ENCODE data around the gene RAD23B. TPM values are rescaled to one million over a fixed set of nuclear protein-coding genes. Genes with fewer than 3 reads are reported as not detected.

Gene RAD23B
- total RNA-seq, 1 donor from 2014 or later, result 82.8 TPM

DNA sequence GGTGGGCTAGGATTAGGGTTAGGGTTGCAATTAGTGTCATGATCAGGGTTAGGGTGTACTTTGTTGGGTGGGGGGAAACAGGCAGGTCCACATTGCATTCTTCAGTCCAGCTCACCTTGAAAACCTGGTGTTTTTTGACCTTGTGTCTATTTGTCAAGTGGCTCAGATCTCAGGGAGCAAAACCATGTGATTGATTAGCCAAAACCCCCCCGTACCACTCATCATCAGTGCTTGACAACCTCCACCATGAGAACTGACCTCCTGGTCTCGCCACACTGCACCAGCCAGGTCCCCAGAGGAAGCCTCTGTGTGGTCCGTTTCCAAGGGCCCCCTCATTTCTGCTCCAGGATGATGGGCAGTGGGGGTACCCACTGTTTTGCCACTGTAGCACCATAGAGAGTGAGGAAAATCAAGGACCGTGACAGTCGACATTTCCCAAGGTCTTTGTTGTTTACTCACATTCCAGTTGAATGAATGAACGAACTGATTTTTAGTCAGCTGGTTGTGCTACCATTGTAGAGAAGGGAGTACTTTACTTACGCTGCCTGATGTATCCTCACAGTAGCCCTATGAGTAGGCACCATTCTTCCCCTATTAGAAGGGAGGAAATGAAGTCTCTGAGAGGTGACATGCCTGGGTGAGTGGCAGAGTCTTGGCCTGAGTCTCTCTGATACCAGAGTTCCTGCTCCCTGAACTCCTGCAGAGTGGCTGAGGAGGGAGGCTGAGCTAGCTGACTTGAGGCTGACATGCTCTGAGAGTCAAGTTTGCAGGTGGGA lies 84.8 kb downstream of the RAD23B start:
- H3K4me3 ChIP-seq (ENCODE audit: low read depth, low read length), result no peak overlapping the region
- peak; percentile 83 for DNase-seq (ENCODE audit: low read depth)
- TF ChIP-seq, protein P1, sequence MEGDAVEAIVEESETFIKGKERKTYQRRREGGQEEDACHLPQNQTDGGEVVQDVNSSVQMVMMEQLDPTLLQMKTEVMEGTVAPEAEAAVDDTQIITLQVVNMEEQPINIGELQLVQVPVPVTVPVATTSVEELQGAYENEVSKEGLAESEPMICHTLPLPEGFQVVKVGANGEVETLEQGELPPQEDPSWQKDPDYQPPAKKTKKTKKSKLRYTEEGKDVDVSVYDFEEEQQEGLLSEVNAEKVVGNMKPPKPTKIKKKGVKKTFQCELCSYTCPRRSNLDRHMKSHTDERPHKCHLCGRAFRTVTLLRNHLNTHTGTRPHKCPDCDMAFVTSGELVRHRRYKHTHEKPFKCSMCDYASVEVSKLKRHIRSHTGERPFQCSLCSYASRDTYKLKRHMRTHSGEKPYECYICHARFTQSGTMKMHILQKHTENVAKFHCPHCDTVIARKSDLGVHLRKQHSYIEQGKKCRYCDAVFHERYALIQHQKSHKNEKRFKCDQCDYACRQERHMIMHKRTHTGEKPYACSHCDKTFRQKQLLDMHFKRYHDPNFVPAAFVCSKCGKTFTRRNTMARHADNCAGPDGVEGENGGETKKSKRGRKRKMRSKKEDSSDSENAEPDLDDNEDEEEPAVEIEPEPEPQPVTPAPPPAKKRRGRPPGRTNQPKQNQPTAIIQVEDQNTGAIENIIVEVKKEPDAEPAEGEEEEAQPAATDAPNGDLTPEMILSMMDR (conservative IDR thresholded peaks at IDR 0.05; ENCODE audit: low read depth, low read length), result no peak

GRCh38 chr9:107368696-107369095 lies 85.6 kb downstream of the RAD23B start:
- TF ChIP-seq, protein P1 (conservative IDR thresholded peaks at IDR 0.05; ENCODE audit: low read depth, low read length), result no peak
- no peak overlapping the region for H3K4me3 ChIP-seq (ENCODE audit: low read depth, low read length)
- DNase-seq (ENCODE audit: low read depth), result no peak

GRCh38 chr9:107373809-107374208 lies 90.7 kb downstream of the RAD23B start:
- TF ChIP-seq, protein P1 (conservative IDR thresholded peaks at IDR 0.05; ENCODE audit: low read depth, low read length), result no peak
- no peak overlapping the region for H3K4me3 ChIP-seq (ENCODE audit: low read depth, low read length)
- DNase-seq (ENCODE audit: low read depth), result no peak

GRCh38 chr9:107375001-107375400 lies 91.9 kb downstream of the RAD23B start:
- TF ChIP-seq, protein P1 (conservative IDR thresholded peaks at IDR 0.05; ENCODE audit: low read depth, low read length), result no peak
- no peak overlapping the region for H3K4me3 ChIP-seq (ENCODE audit: low read depth, low read length)
- DNase-seq (ENCODE audit: low read depth), result no peak

- TF ChIP-seq, protein P1 (conservative IDR thresholded peaks at IDR 0.05; ENCODE audit: low read depth, low read length), result no peak
- H3K4me3 ChIP-seq (ENCODE audit: low read depth, low read length), result no peak overlapping the region
- no peak for DNase-seq (ENCODE audit: low read depth)
These were observed 92.7 kb downstream of the RAD23B start for GRCh38 chr9:107375651-107376369.

DNA sequence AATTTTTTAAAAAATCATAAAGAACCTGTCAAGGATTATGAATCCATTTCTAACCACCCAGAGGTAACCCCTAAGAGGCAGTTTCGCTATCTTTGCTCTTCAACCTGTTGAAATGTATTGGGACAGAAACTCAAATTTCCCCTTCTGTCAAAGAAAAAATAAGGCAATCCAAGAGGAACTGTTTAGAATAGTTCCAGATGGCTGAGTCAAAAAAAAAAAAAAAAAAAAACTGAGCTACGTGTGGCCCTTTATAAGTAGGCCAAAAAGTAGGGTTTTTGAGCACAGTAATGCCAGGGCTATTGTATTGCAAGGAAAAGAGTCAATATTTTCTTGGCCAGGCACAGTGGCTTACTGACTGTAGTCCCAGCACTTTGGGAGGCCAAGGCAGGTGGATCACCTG lies 94.9 kb downstream of the RAD23B start:
- no peak for DNase-seq (ENCODE audit: low read depth)
- TF ChIP-seq, protein P1 (conservative IDR thresholded peaks at IDR 0.05; ENCODE audit: low read depth, low read length), result no peak
- no peak overlapping the region for H3K4me3 ChIP-seq (ENCODE audit: low read depth, low read length)

Other genes with a start within 250 kb of the RAD23B start
- gene KLF4, start 206.5 kb downstream of the RAD23B start, total RNA-seq, result 7.4 and 13.1 TPM in 2 replicates

All from epithelial cell of proximal tubule (primary cell).